Measurements from ENCODE around the gene TRIP4.
"Not testable (repeated sequence)": the region's sequence is repeated elsewhere in the genome, so short reads cannot be mapped to it uniquely, and the experiment has no call there.

The TRIP4 gene

GRCh38 chr15:64387562-64388168 is at the start of gene TRIP4:
TSS of gene TRIP4 (plus strand) at chr15:64387836. CDS start at chr15:64387864, 28 bp downstream.
- DNase-seq (ENCODE audit: low read depth in 2 of 2), result peak; percentile 91 to 94

GRCh38 chr15:64340355-64340754 is 47.3 kb upstream of the TRIP4 start:
- no peak for DNase-seq (ENCODE audit: low read depth in 2 of 2)

DNA sequence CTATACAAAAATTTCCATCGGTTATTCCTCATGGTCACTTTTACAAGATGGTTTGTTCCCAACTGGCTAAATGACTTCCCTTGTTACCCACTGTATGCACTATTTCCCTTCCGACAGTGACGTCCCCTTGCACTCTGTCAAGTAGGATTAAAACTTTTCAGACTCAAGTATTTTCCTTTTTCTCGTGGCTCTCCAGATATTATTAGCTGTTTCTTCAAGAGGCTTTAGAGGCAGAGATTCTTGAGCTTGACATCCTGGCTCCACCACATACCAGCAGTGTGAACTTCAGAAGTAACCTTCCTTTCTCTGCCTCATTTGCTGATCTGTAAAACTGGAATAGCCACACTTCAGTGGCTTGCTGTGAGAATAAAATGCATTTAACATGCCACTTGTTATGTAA is 45.7 kb upstream of the TRIP4 start:
- no peak for DNase-seq (ENCODE audit: low read depth in 2 of 2)

DNA sequence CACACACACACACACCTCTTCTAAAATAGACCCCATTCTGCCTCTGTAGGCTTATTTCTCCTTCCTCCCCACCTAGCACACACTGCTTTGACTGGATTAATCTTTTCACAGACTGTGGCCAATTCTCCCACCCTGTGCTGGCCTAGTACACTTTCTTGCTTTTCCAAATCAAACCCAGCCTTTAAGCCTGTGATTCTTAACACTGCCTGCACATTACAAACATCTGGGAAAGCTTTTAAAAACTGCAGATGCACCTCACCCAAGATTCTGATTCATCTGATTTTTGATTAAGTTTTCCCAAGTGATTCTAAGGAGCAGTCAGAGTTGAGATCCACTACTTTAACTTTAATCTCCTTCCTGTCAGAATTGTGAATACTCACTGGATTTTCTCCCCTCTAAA is 44.4 kb upstream of the TRIP4 start:
- DNase-seq (ENCODE audit: low read depth in 2 of 2), result no peak

GRCh38 chr15:64343841-64344240 is 43.8 kb upstream of the TRIP4 start:
- DNase-seq (ENCODE audit: low read depth in 2 of 2), result no peak

DNA sequence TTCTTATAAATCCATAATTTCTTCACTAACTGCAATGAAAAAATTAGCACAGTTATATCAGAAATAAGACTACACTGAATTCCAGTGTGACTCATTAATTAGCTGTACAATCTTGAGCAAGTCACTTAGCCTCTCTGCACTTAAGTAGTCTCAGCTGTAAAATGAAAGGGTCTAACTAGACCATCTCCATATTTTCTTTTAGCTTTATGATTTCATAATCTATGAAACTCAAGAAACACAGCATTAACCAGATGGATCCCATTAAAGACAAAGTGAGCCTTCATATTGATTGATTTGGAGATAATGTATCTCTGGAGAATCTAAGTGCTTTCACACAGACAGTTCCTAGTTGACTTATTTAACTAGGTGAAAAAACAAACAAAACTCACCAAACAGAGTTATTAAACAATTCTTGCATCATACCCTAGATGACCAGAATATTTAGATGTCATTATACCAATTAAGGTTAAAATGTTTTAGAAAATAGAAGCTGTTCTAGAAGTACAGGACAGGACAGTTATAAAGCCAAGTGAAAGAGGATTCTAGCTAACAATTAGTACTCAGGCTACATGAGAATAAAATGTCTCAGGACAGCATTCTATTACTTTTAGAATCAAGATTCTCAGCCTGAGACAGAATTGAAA is 42.9 kb upstream of the TRIP4 start:
- no peak for DNase-seq (ENCODE audit: low read depth in 2 of 2)

DNA sequence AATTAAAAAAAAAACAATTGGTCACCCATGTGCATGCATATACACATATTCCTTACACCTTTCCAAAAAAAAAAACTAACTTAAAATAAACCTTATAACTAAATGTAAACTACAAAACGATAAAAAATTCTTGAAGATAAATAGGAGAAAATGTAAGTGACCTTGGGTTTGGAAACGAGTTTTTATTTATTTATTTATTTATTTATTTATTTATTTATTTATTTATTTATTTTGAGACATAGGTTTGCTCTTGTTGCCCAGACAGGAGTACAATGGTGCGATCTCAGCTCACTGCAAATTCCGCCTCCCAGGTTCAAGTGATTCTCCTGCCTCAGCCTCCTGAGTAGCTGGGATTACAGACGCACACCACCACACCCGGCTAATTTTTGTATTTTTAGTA is 41.4 kb upstream of the TRIP4 start:
- not testable (repeated sequence) for DNase-seq (ENCODE audit: low read depth in 2 of 2)

- no peak for DNase-seq (ENCODE audit: low read depth in 2 of 2)
These were observed 39.2 kb upstream of the TRIP4 start for GRCh38 chr15:64348455-64348854.

DNA sequence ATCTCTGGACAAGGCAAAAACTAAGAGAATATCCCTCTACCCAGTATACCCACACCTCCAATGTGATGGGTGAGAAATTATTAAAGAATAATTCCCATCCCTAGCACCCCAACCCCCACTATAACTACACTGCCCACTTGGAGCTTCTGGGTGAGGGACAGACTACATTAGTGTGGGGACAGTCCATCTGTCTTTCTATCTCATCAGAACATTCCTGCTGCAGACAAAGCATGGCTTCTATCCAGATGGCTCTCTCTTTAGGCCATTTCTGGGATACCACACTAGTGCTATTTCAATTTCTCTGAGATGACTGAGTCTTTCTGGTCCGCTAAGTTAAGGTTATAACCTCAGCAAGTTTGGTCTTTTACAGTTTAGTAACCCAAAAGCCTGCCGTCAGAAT is 38.3 kb upstream of the TRIP4 start:
- no peak for DNase-seq (ENCODE audit: low read depth in 2 of 2)

DNA sequence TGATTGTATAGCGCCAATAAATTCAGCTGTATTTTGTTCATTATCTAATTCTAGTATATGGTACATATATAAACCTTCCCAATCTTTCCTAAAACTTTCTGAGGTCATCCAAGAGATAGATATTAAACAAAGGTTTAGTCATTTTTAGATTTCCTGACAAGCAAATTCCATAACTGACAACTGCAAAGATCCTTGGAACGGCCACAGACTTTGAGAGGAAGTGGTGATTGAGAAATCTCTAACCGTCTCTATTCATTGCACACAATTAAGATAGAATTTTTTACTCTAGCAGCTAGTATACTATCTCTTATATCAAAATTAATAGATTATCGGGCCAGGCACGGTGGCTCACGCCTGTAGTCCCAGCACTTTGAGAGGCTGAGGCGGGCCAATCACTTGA is 36.4 kb upstream of the TRIP4 start:
- no peak for DNase-seq (ENCODE audit: low read depth in 2 of 2)

DNA sequence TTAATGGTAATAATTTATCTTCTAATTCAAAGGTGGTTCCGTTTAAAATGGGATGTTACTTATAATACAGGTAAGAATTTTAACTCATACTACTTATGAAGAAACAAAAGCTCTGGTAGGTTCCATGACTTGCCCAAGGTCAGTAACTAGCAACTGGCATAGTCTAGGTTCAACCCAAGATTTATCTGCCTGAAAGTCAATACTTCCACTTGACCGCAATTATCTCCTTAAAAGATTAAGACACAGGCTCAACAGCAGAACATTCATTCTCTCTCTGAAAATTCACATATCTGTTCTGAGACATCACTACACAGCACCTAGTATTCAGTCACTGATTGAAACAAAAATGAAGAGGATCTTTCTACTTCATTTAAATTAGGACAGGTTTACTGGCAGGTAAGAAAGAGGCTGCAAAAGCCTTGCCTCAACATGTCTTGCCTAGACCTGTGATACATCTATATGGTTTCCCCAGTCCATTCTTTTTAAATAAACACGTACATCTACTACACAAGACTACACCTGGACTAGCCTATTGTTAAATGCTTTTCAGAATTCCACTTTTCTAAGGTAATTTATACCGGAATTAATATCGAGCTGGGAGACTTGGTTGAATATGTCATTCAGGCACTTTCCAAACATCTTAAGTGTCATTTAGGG is 32.8 kb upstream of the TRIP4 start:
- DNase-seq (ENCODE audit: low read depth in 2 of 2), result no peak

DNA sequence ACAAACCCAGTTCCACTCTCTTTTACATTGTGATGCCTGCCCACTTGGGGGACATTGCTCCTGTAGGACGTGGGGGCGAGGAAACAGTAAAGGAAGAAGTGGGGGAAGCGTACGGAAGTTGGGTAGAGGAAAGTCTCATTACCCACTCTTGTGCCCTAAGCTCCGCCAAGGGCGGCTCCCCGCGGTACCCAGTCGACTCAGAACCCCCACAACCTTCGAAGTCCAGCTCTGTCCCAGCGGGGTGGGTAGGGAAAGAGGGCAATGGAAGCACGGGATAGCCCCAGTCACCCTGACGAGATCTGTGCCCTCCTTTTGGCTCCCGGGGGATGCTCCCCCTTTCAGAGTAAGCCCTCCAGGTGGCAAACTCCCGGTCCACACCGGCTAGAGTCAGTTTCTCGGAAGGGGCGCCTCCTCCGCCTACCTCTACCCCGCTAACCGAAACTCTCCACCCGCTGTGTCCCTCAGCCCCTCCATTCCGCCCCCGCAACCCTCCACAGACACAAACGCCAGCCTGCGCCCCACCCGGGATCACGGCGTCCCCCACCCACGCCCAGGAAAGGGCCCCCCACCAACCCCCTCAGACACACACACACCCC is 32.2 kb upstream of the TRIP4 start:
- peak in 1 of 2 donors; percentile 58 for DNase-seq (ENCODE audit: low read depth in 2 of 2)

- DNase-seq (ENCODE audit: low read depth in 2 of 2), result peak; percentile 91 to 93
These were observed 31.5 kb upstream of the TRIP4 start, which contains the start of gene CSNK1G1 for GRCh38 chr15:64355944-64356709. TSS of gene CSNK1G1 (minus strand) at chr15:64356173. CDS start at chr15:64300499, 55,674 bp downstream.

DNA sequence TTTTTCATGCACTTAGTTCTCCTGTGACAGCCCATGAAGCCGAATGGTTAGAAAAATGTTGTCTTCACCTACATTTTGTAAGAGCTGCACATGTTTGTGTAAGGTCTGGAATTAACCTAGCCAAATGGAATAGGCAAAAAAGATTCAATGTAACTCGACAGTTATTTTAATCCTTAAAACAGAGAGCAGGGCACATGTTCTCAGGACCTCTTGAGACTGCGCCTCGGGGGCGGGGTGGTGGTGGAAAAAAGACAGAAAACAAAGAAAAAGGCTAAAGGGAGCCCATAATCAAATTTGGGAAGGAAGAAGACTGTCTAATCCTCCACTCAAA is 31.0 kb upstream of the TRIP4 start:
- no peak for DNase-seq (ENCODE audit: low read depth in 2 of 2)

DNA sequence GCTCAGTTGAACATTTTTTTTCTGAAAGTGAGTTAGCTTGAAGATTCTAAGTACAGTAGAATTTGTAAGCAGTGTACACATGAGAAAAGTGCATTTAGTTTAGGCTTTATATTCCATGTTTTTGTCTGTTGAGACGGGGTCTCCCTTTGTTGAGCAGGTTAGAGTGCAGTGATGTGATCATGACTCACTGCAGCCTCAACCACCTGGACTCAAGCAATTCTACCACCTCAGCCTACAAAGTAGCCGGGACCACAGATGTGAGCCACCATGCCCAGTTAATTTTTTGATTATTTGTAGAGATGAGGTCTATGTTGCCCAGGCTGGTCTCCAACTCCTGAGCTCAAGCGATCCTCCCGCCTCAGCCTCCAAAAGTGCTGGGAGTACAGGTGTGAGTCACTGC is 26.4 kb upstream of the TRIP4 start:
- no peak for DNase-seq (ENCODE audit: low read depth in 2 of 2)

GRCh38 chr15:64369078-64369607 is 18.5 kb upstream of the TRIP4 start:
- DNase-seq (ENCODE audit: low read depth in 2 of 2), result no peak

DNA sequence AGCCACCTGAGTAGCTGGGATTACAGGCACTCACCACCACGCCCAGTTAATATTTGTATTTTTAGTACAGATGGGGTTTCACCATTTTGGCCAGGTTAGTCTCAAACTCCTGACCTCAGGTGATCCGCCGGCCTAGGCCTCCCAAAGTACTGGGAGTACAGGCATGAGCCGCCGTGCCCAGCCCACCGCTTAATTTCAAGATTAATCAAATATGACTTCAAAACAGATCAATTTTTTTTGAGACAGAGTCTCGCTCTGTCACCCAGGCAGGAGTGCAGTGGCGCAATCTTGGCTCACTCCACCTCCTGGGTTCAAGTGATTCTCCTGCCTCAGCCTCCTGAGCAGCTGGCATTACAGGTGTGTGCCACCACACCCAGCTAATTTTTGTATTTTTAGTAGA is 16.3 kb upstream of the TRIP4 start:
- DNase-seq (ENCODE audit: low read depth in 2 of 2), result not testable (repeated sequence)

- DNase-seq (ENCODE audit: low read depth in 2 of 2), result no peak
These were observed 14.3 kb upstream of the TRIP4 start for GRCh38 chr15:64373360-64373759.

- DNase-seq (ENCODE audit: low read depth in 2 of 2), result no peak
These were observed 8.2 kb upstream of the TRIP4 start for GRCh38 chr15:64379216-64379960.

DNA sequence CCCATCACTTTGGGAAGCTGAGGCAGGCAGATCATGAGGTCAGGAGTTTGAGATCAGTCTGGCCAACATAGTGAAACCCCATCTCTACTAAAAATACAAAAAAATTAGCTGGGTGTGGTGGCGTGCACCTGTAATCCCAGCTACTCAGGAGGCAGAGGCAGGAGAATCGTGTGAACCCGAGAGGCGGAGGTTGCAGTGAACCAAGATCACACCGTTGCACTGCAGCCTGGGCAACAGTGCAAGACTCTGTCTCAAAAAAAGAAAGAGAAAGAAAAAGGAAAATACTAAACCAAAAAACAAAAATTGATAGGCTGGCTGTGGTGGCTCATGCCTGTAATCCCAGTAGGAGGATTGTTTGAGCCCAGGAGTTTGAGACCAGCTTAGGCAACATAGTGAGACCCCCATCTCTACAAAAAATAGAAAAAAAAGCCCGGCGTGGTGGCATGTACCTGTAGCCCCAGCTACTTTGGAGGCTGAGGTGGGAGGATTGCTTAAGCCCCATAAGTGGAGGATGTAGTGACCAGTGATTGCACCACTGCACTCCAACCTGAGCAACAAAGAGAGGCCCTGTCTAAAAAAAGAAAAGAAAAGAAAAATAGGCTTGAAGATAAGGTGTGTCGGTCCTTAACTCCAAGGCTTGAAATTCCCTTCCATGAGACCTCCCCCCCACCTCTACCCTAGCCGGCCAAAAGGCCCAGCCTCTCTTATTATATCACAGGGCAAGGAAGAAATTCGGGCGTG is 7.3 kb upstream of the TRIP4 start:
- DNase-seq (ENCODE audit: low read depth in 2 of 2), result not testable (repeated sequence)
